AG04450 (cell line): ENCODE measurements around the gene OLFML2B. TPM values are rescaled to one million over a fixed set of nuclear protein-coding genes. Genes with fewer than 3 reads are reported as not detected.

Experiments
- CTCF ChIA-PET: fragments of 300-600, 350-600 bp; formaldehyde crosslinking; extraction: SDS; loops from one replicate; lab custom pipeline; 2022; ENCODE audit warnings: antibody characterized with exemption, inconsistent platforms; lab: Charles Lee
- POLR2A ChIA-PET: fragments of 350-600 bp; formaldehyde crosslinking; extraction: SDS; loops from one replicate; lab custom pipeline; 2021; ENCODE audit warnings: antibody characterized with exemption, inconsistent platforms; lab: Yijun Ruan, JAX
- DNase-seq: peaks from one replicate; pipeline ENCODE4 v3.0.0-alpha.2; 2011; ENCODE audit warnings: low read depth, low spot score
- H3K27ac ChIP-seq: one replicate; pipeline ENCODE4 v1.5.1; 2012; ENCODE audit warnings: low read depth, low read length, control low read depth
- H3K27me3 ChIP-seq: one replicate; pipeline ENCODE4 v1.6.0; 2012; ENCODE audit warnings: low read length; ENCODE audit not compliant: control insufficient read depth, insufficient read depth
- H3K4me3 ChIP-seq: 2 replicates; pipeline ENCODE4 v1.5.1; 2011; ENCODE audit warnings: mild to moderate bottlenecking, low read depth, low read length, control low read depth
- H3K9me3 ChIP-seq: 2 replicates; pipeline ENCODE4 v1.5.1; 2012; ENCODE audit warnings: low read length; ENCODE audit not compliant: control insufficient read depth, insufficient read depth
- polyA plus RNA-seq: library from polyadenylated mRNA; depleted of rRNA; stranded (reverse); fragments of >200 nt; gene quantifications from 2 replicates; pipeline ENCODE4 v1.2.3, GENCODE V29; 2011
- TF ChIP-seq, protein P1 (sequence below): IDR thresholded peaks from 2 replicates; pipeline ENCODE4 v1.5.1; 2011; ENCODE audit warnings: low read depth, low read length, control low read depth, inconsistent platforms

The OLFML2B gene
- polyA plus RNA-seq, 1 experiment = 0.68 TPM

- TF ChIP-seq, protein P1, sequence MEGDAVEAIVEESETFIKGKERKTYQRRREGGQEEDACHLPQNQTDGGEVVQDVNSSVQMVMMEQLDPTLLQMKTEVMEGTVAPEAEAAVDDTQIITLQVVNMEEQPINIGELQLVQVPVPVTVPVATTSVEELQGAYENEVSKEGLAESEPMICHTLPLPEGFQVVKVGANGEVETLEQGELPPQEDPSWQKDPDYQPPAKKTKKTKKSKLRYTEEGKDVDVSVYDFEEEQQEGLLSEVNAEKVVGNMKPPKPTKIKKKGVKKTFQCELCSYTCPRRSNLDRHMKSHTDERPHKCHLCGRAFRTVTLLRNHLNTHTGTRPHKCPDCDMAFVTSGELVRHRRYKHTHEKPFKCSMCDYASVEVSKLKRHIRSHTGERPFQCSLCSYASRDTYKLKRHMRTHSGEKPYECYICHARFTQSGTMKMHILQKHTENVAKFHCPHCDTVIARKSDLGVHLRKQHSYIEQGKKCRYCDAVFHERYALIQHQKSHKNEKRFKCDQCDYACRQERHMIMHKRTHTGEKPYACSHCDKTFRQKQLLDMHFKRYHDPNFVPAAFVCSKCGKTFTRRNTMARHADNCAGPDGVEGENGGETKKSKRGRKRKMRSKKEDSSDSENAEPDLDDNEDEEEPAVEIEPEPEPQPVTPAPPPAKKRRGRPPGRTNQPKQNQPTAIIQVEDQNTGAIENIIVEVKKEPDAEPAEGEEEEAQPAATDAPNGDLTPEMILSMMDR = no peak
- Histone ChIP-seq H3K27me3 (peaks cover 33% of the 10 kb centered on the region), H3K9me3 (0 out of 2 replicates have a peak, but pooled peaks cover 2% of the 10 kb centered on the region), H3K4me3 (no peak overlapping the region), H3K27ac (no peak overlapping the region)
- ChIA-PET POLR2A (no interaction called here), CTCF (interaction anchor here (1.5 kb wide), 1 partner anchor 238 kb away, joined by 8 read pairs; no protein-coding TSS in a partner anchor)
- DNase-seq = no peak
Measured at GRCh38 chr1:162030759-162031280, 7.2 kb upstream of the OLFML2B start.

DNA sequence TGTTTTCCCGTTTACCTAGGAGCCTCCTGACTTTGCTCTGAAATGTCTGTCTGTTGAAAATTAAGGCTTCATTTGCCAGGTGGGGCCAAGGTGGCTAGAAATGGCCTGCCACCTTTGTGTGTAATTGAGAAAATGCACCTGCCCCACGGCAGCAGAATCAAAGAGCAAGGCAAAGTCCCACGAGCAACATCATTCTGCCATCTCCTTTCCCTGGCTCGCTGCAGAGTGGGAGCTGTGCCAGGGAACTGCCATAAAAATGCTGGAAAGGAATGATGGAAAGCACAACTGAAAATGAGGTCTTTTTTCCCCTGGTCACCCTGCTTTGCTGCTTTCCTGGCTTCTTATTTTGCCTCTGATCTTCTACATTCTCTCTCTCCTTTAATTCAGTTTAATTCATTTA lies 5.5 kb upstream of the OLFML2B start:
- TF ChIP-seq, protein P1 = no peak
- no peak for DNase-seq
- H3K27ac ChIP-seq = no peak overlapping the region
- POLR2A ChIA-PET = no interaction called here
- H3K4me3 ChIP-seq = no peak overlapping the region
- H3K9me3 ChIP-seq = 0 out of 2 replicates have a peak, but pooled peaks cover 2% of the 10 kb centered on the region
- CTCF ChIA-PET = interaction anchor here (0.6 to 7.0 kb wide), 3 partner anchors 76 to 237 kb away, joined by 3 to 72 read pairs (median 8); no protein-coding TSS in a partner anchor
- peaks cover 27% of the 10 kb centered on the region for H3K27me3 ChIP-seq

GRCh38 chr1:162028726-162029125 lies 5.1 kb upstream of the OLFML2B start:
- no peak for DNase-seq
- TF ChIP-seq, protein P1 = no peak
- ChIA-PET POLR2A (no interaction called here), CTCF (interaction anchor here (0.6 to 7.0 kb wide), 3 partner anchors 9 to 236 kb away, joined by 3 to 72 read pairs (median 67); no protein-coding TSS in a partner anchor)
- Histone ChIP-seq H3K9me3 (0 out of 2 replicates have a peak, but pooled peaks cover 2% of the 10 kb centered on the region), H3K4me3 (no peak overlapping the region), H3K27me3 (peaks cover 24% of the 10 kb centered on the region), H3K27ac (no peak overlapping the region)

- TF ChIP-seq, protein P1 = no peak
- H3K4me3 ChIP-seq = no peak overlapping the region
- ChIA-PET POLR2A (no interaction called here), CTCF (interaction anchor here (0.6 to 7.0 kb wide), 3 partner anchors 10 to 929 kb away, joined by 3 to 72 read pairs (median 67); no protein-coding TSS in a partner anchor)
- DNase-seq = no peak
- peaks cover 16% of the 10 kb centered on the region for H3K27me3 ChIP-seq
- H3K27ac ChIP-seq = no peak overlapping the region
- 0 out of 2 replicates have a peak, but pooled peaks cover 2% of the 10 kb centered on the region for H3K9me3 ChIP-seq
Measured at GRCh38 chr1:162026881-162027280, 3.2 kb upstream of the OLFML2B start.

GRCh38 chr1:162025541-162025940 lies 1.9 kb upstream of the OLFML2B start:
- H3K27ac ChIP-seq = no peak overlapping the region
- TF ChIP-seq, protein P1 = no peak
- 0 out of 2 replicates have a peak, but pooled peaks cover 2% of the 10 kb centered on the region for H3K9me3 ChIP-seq
- DNase-seq = no peak
- ChIA-PET POLR2A (no interaction called here), CTCF (interaction anchor here (0.6 to 7.0 kb wide), 4 partner anchors 12 to 853 kb away, joined by 3 to 72 read pairs (median 35); no protein-coding TSS in a partner anchor)
- peaks cover 9% of the 10 kb centered on the region for H3K27me3 ChIP-seq
- H3K4me3 ChIP-seq = no peak overlapping the region
